Activated naive CD4-positive, alpha-beta T cell treated with anti-CD3 and anti-CD28 coated beads, Interleukin-2, amount 10 ng/mL, durations not matched to agents 7 days and 5 days (primary cell): ENCODE measurements around the gene ELAVL1.

ENCODE experiments used
- CTCF ChIA-PET: fragments of 350-600 bp; sonication (Branson Sonifier 250); formaldehyde crosslinking; loops from one replicate; lab custom pipeline; 2021; ENCODE audit warnings: antibody characterized with exemption; lab: Charles Lee
- DNase-seq: peaks from one replicate; pipeline ENCODE4 v3.0.0-alpha.2; 2020
- H3K27ac Mint-ChIP-seq: one replicate; pipeline ENCODE4 v1.8.0; 2021; ENCODE audit warnings: mild to moderate bottlenecking, moderate library complexity, mixed read lengths
- H3K27me3 Mint-ChIP-seq: one replicate; pipeline ENCODE4 v1.8.0; 2021; ENCODE audit warnings: mild to moderate bottlenecking, mixed read lengths
- H3K36me3 Mint-ChIP-seq: one replicate; pipeline ENCODE4 v1.8.0; 2021; ENCODE audit warnings: mixed read lengths
- H3K4me1 Mint-ChIP-seq: one replicate; pipeline ENCODE4 v1.8.0; 2021; ENCODE audit warnings: mixed read lengths
- H3K4me3 Mint-ChIP-seq: one replicate; pipeline ENCODE4 v1.8.0; 2021; ENCODE audit warnings: mild to moderate bottlenecking, moderate library complexity, mixed read lengths
- H3K9me3 Mint-ChIP-seq: one replicate; pipeline ENCODE4 v1.8.0; 2021; ENCODE audit warnings: mixed read lengths

Gene ELAVL1

GRCh38 chr19:7926727-7927604 is 78.5 kb downstream of the ELAVL1 start:
- no peak for DNase-seq
- Mint-ChIP-seq H3K4me3 (peak overlapping the region; percentile 50), H3K27me3 (peaks cover 4% of the 10 kb centered on the region), H3K4me1 (peaks cover 13% of the 10 kb centered on the region), H3K27ac (peak overlapping the region; percentile 58), H3K9me3 (no peaks in the 10 kb centered on the region), H3K36me3 (peaks cover 6% of the 10 kb centered on the region)
- CTCF ChIA-PET, result interaction anchor here (0.7 to 1.9 kb wide), 2 partner anchors 73 to 74 kb away, joined by 3 to 4 read pairs; no protein-coding TSS in a partner anchor

- H3K27me3 Mint-ChIP-seq, result peaks cover 4% of the 10 kb centered on the region
- H3K36me3 Mint-ChIP-seq, result peaks cover 6% of the 10 kb centered on the region
- CTCF ChIA-PET, result no interaction called here
- H3K4me1 Mint-ChIP-seq, result peaks cover 20% of the 10 kb centered on the region
- peak within 1 kb of the TSS; percentile 63 for H3K27ac Mint-ChIP-seq
- peak; percentile 84 for DNase-seq
- no peaks in the 10 kb centered on the region for H3K9me3 Mint-ChIP-seq
- peak within 1 kb of the TSS; percentile 74 for H3K4me3 Mint-ChIP-seq
These were observed 79.3 kb downstream of the ELAVL1 start, which contains the start of gene CTXN1 for GRCh38 chr19:7926021-7926726. Gene CTXN1 (minus strand): TSS chr19:7926135. CDS start chr19:7925538, 597 bp downstream.

- peaks cover 2% of the 10 kb centered on the region for H3K36me3 Mint-ChIP-seq
- peaks cover 24% of the 10 kb centered on the region for H3K4me1 Mint-ChIP-seq
- peak overlapping the region; percentile 63 for H3K27ac Mint-ChIP-seq
- peak; percentile 87 for DNase-seq
- peaks cover 4% of the 10 kb centered on the region for H3K27me3 Mint-ChIP-seq
- CTCF ChIA-PET, result no interaction called here
- peak overlapping the region; percentile 74 for H3K4me3 Mint-ChIP-seq
- H3K9me3 Mint-ChIP-seq, result no peaks in the 10 kb centered on the region
These were observed 80.1 kb downstream of the ELAVL1 start for GRCh38 chr19:7925171-7925851.

GRCh38 chr19:7924651-7925170 is 80.7 kb downstream of the ELAVL1 start:
- no peak for DNase-seq
- Mint-ChIP-seq H3K4me1 (peaks cover 28% of the 10 kb centered on the region), H3K36me3 (peaks cover 6% of the 10 kb centered on the region), H3K27me3 (peaks cover 10% of the 10 kb centered on the region), H3K9me3 (no peaks in the 10 kb centered on the region), H3K27ac (no peak overlapping the region), H3K4me3 (no peak overlapping the region)
- CTCF ChIA-PET, result no interaction called here

GRCh38 chr19:7924241-7924640 is 81.2 kb downstream of the ELAVL1 start:
- peak overlapping the region; percentile 38 for H3K4me3 Mint-ChIP-seq
- CTCF ChIA-PET, result interaction anchor here (1.1 to 1.2 kb wide), 2 partner anchors 43 to 70 kb away, joined by 3 to 7 read pairs; no protein-coding TSS in a partner anchor
- no peak for DNase-seq
- peaks cover 14% of the 10 kb centered on the region for H3K27me3 Mint-ChIP-seq
- peaks cover 7% of the 10 kb centered on the region for H3K36me3 Mint-ChIP-seq
- peaks cover 31% of the 10 kb centered on the region for H3K4me1 Mint-ChIP-seq
- no peak overlapping the region for H3K27ac Mint-ChIP-seq
- H3K9me3 Mint-ChIP-seq, result no peaks in the 10 kb centered on the region

GRCh38 chr19:7923295-7924191 is 81.9 kb downstream of the ELAVL1 start:
- CTCF ChIA-PET, result interaction anchor here (1.0 to 1.2 kb wide), 3 partner anchors 42 to 71 kb away, joined by 3 to 7 read pairs (median 3); no protein-coding TSS in a partner anchor
- Mint-ChIP-seq H3K4me3 (peak overlapping the region; percentile 21), H3K36me3 (peaks cover 7% of the 10 kb centered on the region), H3K27me3 (peaks cover 21% of the 10 kb centered on the region), H3K9me3 (no peaks in the 10 kb centered on the region), H3K4me1 (peaks cover 32% of the 10 kb centered on the region), H3K27ac (no peak overlapping the region)
- no peak for DNase-seq

GRCh38 chr19:7922836-7923195 is 82.6 kb downstream of the ELAVL1 start:
- no peaks in the 10 kb centered on the region for H3K9me3 Mint-ChIP-seq
- no peak for DNase-seq
- peaks cover 29% of the 10 kb centered on the region for H3K27me3 Mint-ChIP-seq
- H3K4me1 Mint-ChIP-seq, result peaks cover 37% of the 10 kb centered on the region
- H3K36me3 Mint-ChIP-seq, result peaks cover 7% of the 10 kb centered on the region
- peak overlapping the region; percentile 59 for H3K27ac Mint-ChIP-seq
- CTCF ChIA-PET, result interaction anchor here (1.0 kb wide), 1 partner anchor 71 kb away, joined by 3 read pairs; no protein-coding TSS in a partner anchor
- H3K4me3 Mint-ChIP-seq, result peak overlapping the region; percentile 21

- Mint-ChIP-seq H3K4me3 (peak overlapping the region; percentile 55), H3K4me1 (peaks cover 40% of the 10 kb centered on the region), H3K9me3 (no peaks in the 10 kb centered on the region), H3K27ac (peak overlapping the region; percentile 78), H3K27me3 (peaks cover 35% of the 10 kb centered on the region), H3K36me3 (peaks cover 7% of the 10 kb centered on the region)
- no peak for DNase-seq
- CTCF ChIA-PET, result interaction anchor here (0.7 kb wide), 1 partner anchor 60 kb away, joined by 3 read pairs; no protein-coding TSS in a partner anchor
These were observed 83.2 kb downstream of the ELAVL1 start for GRCh38 chr19:7921967-7922835.

- Mint-ChIP-seq H3K27ac (peak overlapping the region; percentile 89), H3K36me3 (peaks cover 7% of the 10 kb centered on the region), H3K4me1 (peaks cover 42% of the 10 kb centered on the region), H3K4me3 (peak overlapping the region; percentile 83), H3K9me3 (no peaks in the 10 kb centered on the region), H3K27me3 (peaks cover 42% of the 10 kb centered on the region)
- CTCF ChIA-PET, result interaction anchor here (0.7 to 2.7 kb wide), 7 partner anchors 18 to 348 kb away, joined by 3 to 14 read pairs (median 5); partner anchors contain the start of genes MAP2K7 and TIMM44
- no peak for DNase-seq
These were observed 84.0 kb downstream of the ELAVL1 start for GRCh38 chr19:7921302-7921966.

- peaks cover 43% of the 10 kb centered on the region for H3K4me1 Mint-ChIP-seq
These were observed 84.7 kb downstream of the ELAVL1 start for GRCh38 chr19:7920519-7921301.

More at GRCh38 chr19:7920519-7921301, 84.7 kb downstream of the ELAVL1 start:
- CTCF ChIA-PET, result interaction anchor here (0.9 to 2.7 kb wide), 7 partner anchors 17 to 348 kb away, joined by 3 to 14 read pairs (median 5); partner anchors contain the start of genes MAP2K7 and TIMM44
- Mint-ChIP-seq H3K27ac (peak overlapping the region; percentile 89), H3K27me3 (peaks cover 50% of the 10 kb centered on the region), H3K9me3 (no peaks in the 10 kb centered on the region), H3K36me3 (peaks cover 7% of the 10 kb centered on the region), H3K4me3 (peak overlapping the region; percentile 83)
- peak; percentile 100 for DNase-seq
